A673 (cell line): ENCODE data around the gene CDKAL1. TPM values are rescaled to one million over a fixed set of nuclear protein-coding genes. Genes with fewer than 3 reads are reported as not detected.

Source experiments
- BruUV-seq: library from RNA; stranded (reverse); fragments of 400-500 nt; replicated peaks from 2 replicates; lab custom pipeline; 2021; lab: Mats Ljungman, UMichigan
- CTCF ChIA-PET: fragments of 300-600 bp; sonication (Branson Sonifier 250); formaldehyde crosslinking; loops from one replicate; lab custom pipeline; 2022; ENCODE audit warnings: antibody characterized with exemption; lab: Charles Lee
- POLR2A ChIA-PET: fragments of 300-600 bp; sonication (Branson Sonifier 250); formaldehyde crosslinking; loops from one replicate; lab custom pipeline; 2022; ENCODE audit warnings: antibody characterized with exemption; ENCODE audit not compliant: low non-redundant PET; lab: Charles Lee
- DNase-seq: peaks from one replicate; pipeline ENCODE4 v3.0.0-alpha.2; 2015; ENCODE audit warnings: low spot score
- H3K27ac ChIP-seq: fragments of 200-600 bp; sonication (generic); 2 replicates; pipeline ENCODE4 v1.5.1; 2016; ENCODE audit warnings: mixed run types, low read depth, mild to moderate bottlenecking, mixed read lengths, antibody characterized with exemption, low read length; ENCODE audit not compliant: poor library complexity, severe bottlenecking
- H3K27me3 ChIP-seq: fragments of 200-600 bp; sonication (generic); replicated peaks from 2 replicates; pipeline ENCODE4 v1.6.1; 2017; ENCODE audit warnings: mixed run types, low read depth, mild to moderate bottlenecking, mixed read lengths, antibody characterized with exemption, low read length; ENCODE audit not compliant: insufficient read depth, poor library complexity
- H3K36me3 ChIP-seq: fragments of 200-600 bp; sonication (generic); 2 replicates; pipeline ENCODE4 v1.6.1; 2016; ENCODE audit warnings: mixed run types, mild to moderate bottlenecking, mixed read lengths, antibody characterized with exemption, low read length; ENCODE audit not compliant: insufficient read depth, poor library complexity, severe bottlenecking
- H3K4me1 ChIP-seq: fragments of 200-600 bp; sonication (generic); 2 replicates; pipeline ENCODE4 v1.6.1; 2017; ENCODE audit warnings: mixed run types, mild to moderate bottlenecking, mixed read lengths, antibody characterized with exemption, low read length; ENCODE audit not compliant: insufficient read depth, poor library complexity, severe bottlenecking
- H3K4me3 ChIP-seq: fragments of 200-600 bp; sonication (generic); 2 replicates; pipeline ENCODE4 v1.5.1; 2016; ENCODE audit warnings: low read depth, mixed run types, mild to moderate bottlenecking, mixed read lengths, low read length; ENCODE audit not compliant: poor library complexity, severe bottlenecking
- H3K9me3 ChIP-seq: fragments of 200-600 bp; sonication (generic); 2 replicates; pipeline ENCODE4 v1.6.1; 2016; ENCODE audit warnings: mixed run types, low read depth, mild to moderate bottlenecking, mixed read lengths, antibody characterized with exemption, low read length; ENCODE audit not compliant: poor library complexity, severe bottlenecking
- EZH2 ChIP-seq: fragments of 200-600 bp; sonication (generic); IDR thresholded peaks from 2 replicates; pipeline ENCODE4 v1.6.1; 2017; ENCODE audit warnings: borderline replicate concordance, low read depth, mild to moderate bottlenecking, mixed read lengths, antibody characterized with exemption, low read length; ENCODE audit not compliant: poor library complexity, severe bottlenecking
- intact Hi-C: fragments of 100-400 bp; cut with micrococcal nuclease; formaldehyde crosslinking; loops from one replicate; pipeline ENCODE4 v1.10.0; 2022; ENCODE audit not compliant: unreplicated experiment
- total RNA-seq: library from RNA; stranded (reverse); gene quantifications from 2 replicates; pipeline ENCODE4 v1.2.3, GENCODE V29; 2021
- TF ChIP-seq, protein P1 (sequence below): fragments of 300-800, 200-600 bp; sonication (generic); conservative IDR thresholded peaks from 2 replicates; pipeline ENCODE4 v1.5.1; 2017; ENCODE audit warnings: low read depth, mild to moderate bottlenecking, antibody characterized with exemption, low read length, moderate library complexity, mixed read lengths

Gene CDKAL1
- total RNA-seq, 1 experiment from 2014 or later, result 35.5 TPM

DNA sequence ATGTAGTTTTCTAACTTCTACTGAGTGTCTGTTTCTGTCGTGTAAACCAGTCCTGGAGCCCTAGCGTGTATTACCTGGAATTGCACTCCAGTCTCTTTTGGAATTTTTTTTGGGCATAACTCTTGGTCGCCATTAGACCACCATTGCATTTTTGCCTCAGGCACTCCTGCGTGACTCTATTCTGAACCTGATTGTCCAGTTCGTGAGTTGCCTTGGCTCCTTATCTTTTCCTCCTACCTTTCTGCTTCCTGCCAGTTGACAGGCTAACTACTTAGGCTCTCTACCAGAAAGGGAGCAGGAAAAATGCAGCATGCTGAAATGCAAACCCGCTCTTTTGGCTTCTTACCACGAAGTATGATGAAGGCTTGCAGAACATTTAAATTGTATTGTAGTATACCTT is 568.4 kb downstream of the CDKAL1 start:
- H3K27me3 ChIP-seq, result no peaks in the 10 kb centered on the region
- POLR2A ChIA-PET, result no interaction called here
- TF ChIP-seq, protein P1, sequence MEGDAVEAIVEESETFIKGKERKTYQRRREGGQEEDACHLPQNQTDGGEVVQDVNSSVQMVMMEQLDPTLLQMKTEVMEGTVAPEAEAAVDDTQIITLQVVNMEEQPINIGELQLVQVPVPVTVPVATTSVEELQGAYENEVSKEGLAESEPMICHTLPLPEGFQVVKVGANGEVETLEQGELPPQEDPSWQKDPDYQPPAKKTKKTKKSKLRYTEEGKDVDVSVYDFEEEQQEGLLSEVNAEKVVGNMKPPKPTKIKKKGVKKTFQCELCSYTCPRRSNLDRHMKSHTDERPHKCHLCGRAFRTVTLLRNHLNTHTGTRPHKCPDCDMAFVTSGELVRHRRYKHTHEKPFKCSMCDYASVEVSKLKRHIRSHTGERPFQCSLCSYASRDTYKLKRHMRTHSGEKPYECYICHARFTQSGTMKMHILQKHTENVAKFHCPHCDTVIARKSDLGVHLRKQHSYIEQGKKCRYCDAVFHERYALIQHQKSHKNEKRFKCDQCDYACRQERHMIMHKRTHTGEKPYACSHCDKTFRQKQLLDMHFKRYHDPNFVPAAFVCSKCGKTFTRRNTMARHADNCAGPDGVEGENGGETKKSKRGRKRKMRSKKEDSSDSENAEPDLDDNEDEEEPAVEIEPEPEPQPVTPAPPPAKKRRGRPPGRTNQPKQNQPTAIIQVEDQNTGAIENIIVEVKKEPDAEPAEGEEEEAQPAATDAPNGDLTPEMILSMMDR, result no peak
- TF ChIP-seq EZH2, result no peak
- CTCF ChIA-PET, result no interaction called here
- no TSS peak for BruUV-seq
- intact Hi-C loops, result no loop called here
- no peak overlapping the region for H3K27ac ChIP-seq
- no peaks in the 10 kb centered on the region for H3K36me3 ChIP-seq
- H3K9me3 ChIP-seq, result no peaks in the 10 kb centered on the region
- H3K4me3 ChIP-seq, result no peak overlapping the region
- no peak for DNase-seq
- peaks cover 7% of the 10 kb centered on the region for H3K4me1 ChIP-seq

DNA sequence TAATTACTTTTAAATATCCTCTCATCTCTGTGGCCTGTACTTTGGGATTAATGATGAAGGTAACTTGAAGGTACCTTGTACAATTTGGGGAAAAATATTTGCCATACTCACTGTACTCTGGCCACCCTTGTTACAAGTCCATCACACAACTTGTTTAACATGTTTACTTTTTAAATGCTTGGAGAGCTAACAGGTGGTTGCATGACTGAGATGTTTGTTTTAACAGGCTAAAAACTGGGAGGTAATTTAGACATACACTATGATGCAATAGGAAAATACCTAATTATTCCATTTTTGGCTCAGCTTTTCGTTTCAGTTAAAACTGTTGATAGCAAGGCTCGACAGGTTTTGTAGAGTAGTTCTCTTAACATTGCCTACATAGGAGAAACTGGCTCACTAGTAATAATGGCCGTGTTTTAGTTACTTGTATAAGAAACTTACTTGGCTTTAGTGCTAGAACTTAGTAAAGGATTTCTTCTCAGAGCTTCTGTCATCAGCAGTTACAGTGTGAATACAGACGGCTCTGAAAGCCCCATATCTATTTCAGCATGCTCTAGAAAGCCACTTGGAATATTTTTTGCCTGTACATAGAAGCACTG is 569.5 kb downstream of the CDKAL1 start:
- intact Hi-C loops, result no loop called here
- Histone ChIP-seq H3K9me3 (no peaks in the 10 kb centered on the region), H3K4me3 (no peak overlapping the region), H3K36me3 (no peaks in the 10 kb centered on the region), H3K4me1 (peaks cover 3% of the 10 kb centered on the region), H3K27me3 (no peaks in the 10 kb centered on the region), H3K27ac (no peak overlapping the region)
- BruUV-seq, result no TSS peak
- no peak for DNase-seq
- POLR2A ChIA-PET, result no interaction called here
- TF ChIP-seq EZH2, result no peak
- TF ChIP-seq, protein P1, result no peak
- CTCF ChIA-PET, result no interaction called here

DNA sequence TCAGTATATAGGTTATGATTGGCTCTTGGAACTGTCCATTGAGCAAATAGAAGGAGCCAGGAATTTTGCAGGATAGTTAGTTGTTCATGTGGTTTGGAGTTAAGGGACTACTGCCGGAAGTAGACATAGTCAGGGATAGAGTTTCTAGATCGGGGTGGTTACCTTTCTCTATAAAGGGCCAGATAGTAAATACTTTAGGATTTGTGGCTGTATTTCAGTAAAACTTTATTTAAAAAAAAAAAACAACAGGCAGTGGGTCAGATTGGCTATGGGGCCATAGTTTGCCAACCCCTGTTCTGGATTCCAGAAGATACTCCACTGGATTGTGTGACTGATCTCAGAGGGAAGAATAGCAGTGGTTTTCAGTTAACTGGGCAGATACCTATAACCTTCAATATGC is 570.0 kb downstream of the CDKAL1 start:
- Histone ChIP-seq H3K27me3 (no peaks in the 10 kb centered on the region), H3K9me3 (no peaks in the 10 kb centered on the region), H3K4me3 (no peak overlapping the region), H3K36me3 (no peaks in the 10 kb centered on the region), H3K4me1 (peaks cover 3% of the 10 kb centered on the region), H3K27ac (no peak overlapping the region)
- DNase-seq, result no peak
- POLR2A ChIA-PET, result no interaction called here
- TF ChIP-seq EZH2, result no peak
- TF ChIP-seq, protein P1, result no peak
- no TSS peak for BruUV-seq
- CTCF ChIA-PET, result no interaction called here
- intact Hi-C loops, result no loop called here
